EL (cell line): ENCODE measurements around the gene KDM1B.
A peak's percentile ranks its signal among the peaks of the same experiment; 100 is the strongest.
"Not testable (repeated sequence)": the region's sequence is repeated elsewhere in the genome, so short reads cannot be mapped to it uniquely, and the experiment has no call there.

Source experiments
- DNase-seq: peaks from one replicate; pipeline ENCODE4 v3.0.0-alpha.2; 2016

KDM1B gene

GRCh38 chr6:18153311-18153703 is 1.9 kb upstream of the KDM1B start:
- no peak for DNase-seq

- DNase-seq = no peak
Observed at GRCh38 chr6:18154507-18155149, 594 bp upstream of the KDM1B start, which contains the start of gene TPMT. TSS of gene TPMT (minus strand) at chr6:18155077. CDS start at chr6:18149127, 5,950 bp downstream.

- DNase-seq = peak; percentile 48
Observed at GRCh38 chr6:18155864-18156421, 721 bp downstream of the KDM1B start.

- DNase-seq = no peak
Observed at GRCh38 chr6:18160911-18161310, 5.7 kb downstream of the KDM1B start.

- DNase-seq = no peak
Observed at GRCh38 chr6:18161431-18161830, 6.2 kb downstream of the KDM1B start.

- DNase-seq = no peak
Observed at GRCh38 chr6:18162401-18162800, 7.2 kb downstream of the KDM1B start.

GRCh38 chr6:18165751-18166150 is 10.5 kb downstream of the KDM1B start:
- no peak for DNase-seq

- peak; percentile 19 for DNase-seq
Observed at GRCh38 chr6:18166312-18167036, 11.3 kb downstream of the KDM1B start.

GRCh38 chr6:18168264-18168663 is 13.0 kb downstream of the KDM1B start:
- no peak for DNase-seq

GRCh38 chr6:18171871-18172270 is 16.6 kb downstream of the KDM1B start:
- DNase-seq = no peak

GRCh38 chr6:18176198-18176597 is 21.0 kb downstream of the KDM1B start:
- DNase-seq = not testable (repeated sequence)

GRCh38 chr6:18177286-18177965 is 22.2 kb downstream of the KDM1B start:
- no peak for DNase-seq

GRCh38 chr6:18178960-18179615 is 23.9 kb downstream of the KDM1B start:
- DNase-seq = no peak

- DNase-seq = no peak
Observed at GRCh38 chr6:18179770-18180356, 24.6 kb downstream of the KDM1B start.

GRCh38 chr6:18182568-18182967 is 27.3 kb downstream of the KDM1B start:
- DNase-seq = no peak

- DNase-seq = no peak
Observed at GRCh38 chr6:18183766-18184165, 28.5 kb downstream of the KDM1B start.

- no peak for DNase-seq
Observed at GRCh38 chr6:18185624-18186023, 30.4 kb downstream of the KDM1B start.

- DNase-seq = no peak
Observed at GRCh38 chr6:18186033-18186432, 30.8 kb downstream of the KDM1B start.

GRCh38 chr6:18186540-18187250 is 31.5 kb downstream of the KDM1B start:
- no peak for DNase-seq

- no peak for DNase-seq
Observed at GRCh38 chr6:18187701-18188100, 32.5 kb downstream of the KDM1B start.

- no peak for DNase-seq
Observed at GRCh38 chr6:18189196-18189595, 34.0 kb downstream of the KDM1B start.

GRCh38 chr6:18192026-18192425 is 36.8 kb downstream of the KDM1B start:
- no peak for DNase-seq
